Cardiac atrium fibroblast (primary cell): ENCODE measurements around the gene CMTM1. TPM values are rescaled to one million over a fixed set of nuclear protein-coding genes. Genes with fewer than 3 reads are reported as not detected.

Experiments used
- total RNA-seq: library from RNA; depleted of rRNA; stranded (reverse); fragments of >200 nt; gene quantifications from 2 replicates; pipeline ENCODE4 v1.2.3, GENCODE V29; 2015

Gene CMTM1, protein sequence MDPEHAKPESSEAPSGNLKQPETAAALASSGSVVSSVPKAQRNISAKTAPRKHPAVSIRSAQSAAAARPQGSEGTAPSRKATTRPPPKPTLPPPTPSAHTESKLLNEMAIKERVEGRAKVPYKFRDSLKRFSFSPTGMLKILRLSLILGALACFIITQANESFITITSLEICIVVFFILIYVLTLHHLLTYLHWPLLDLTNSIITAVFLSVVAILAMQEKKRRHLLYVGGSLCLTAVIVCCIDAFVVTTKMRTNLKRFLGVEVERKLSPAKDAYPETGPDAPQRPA
- 2.9 TPM in 1 of 2 replicates, not detected in the other for total RNA-seq

DNA sequence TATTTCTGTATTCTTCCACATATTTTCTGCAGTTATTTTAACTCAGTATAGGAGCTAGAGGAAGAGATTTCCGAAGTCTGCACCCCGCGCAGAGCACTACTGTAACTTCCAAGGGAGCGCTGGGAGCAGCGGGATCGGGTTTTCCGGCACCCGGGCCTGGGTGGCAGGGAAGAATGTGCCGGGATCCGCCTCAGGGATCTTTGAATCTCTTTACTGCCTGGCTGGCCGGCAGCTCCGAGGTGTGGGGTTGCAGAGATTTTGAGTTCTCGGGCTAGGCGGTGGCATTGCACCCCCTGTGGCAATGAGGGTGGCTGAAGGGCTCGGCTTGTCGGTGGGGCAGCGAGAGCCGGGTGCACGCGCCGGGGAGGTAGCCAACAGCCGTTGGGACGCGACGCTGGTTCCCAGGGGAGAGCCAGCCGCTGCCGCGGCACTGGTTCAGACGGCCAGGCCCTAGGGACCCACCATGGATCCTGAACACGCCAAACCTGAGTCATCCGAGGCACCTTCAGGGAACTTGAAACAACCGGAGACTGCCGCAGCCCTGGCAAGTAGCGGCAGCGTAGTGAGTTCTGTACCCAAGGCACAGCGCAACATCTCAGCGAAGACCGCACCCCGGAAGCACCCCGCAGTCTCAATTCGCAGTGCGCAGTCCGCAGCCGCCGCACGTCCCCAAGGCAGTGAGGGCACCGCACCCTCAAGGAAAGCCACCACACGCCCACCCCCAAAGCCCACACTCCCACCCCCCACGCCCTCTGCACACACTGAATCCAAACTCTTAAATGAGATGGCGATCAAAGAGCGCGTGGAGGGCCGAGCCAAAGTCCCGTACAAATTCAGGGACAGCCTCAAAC, at the start of gene CMTM1:
TSS of gene CMTM1 (plus strand) at position 389 of the 851 bp plus-strand sequence. CDS start at position 464, 75 bp downstream.

DNA sequence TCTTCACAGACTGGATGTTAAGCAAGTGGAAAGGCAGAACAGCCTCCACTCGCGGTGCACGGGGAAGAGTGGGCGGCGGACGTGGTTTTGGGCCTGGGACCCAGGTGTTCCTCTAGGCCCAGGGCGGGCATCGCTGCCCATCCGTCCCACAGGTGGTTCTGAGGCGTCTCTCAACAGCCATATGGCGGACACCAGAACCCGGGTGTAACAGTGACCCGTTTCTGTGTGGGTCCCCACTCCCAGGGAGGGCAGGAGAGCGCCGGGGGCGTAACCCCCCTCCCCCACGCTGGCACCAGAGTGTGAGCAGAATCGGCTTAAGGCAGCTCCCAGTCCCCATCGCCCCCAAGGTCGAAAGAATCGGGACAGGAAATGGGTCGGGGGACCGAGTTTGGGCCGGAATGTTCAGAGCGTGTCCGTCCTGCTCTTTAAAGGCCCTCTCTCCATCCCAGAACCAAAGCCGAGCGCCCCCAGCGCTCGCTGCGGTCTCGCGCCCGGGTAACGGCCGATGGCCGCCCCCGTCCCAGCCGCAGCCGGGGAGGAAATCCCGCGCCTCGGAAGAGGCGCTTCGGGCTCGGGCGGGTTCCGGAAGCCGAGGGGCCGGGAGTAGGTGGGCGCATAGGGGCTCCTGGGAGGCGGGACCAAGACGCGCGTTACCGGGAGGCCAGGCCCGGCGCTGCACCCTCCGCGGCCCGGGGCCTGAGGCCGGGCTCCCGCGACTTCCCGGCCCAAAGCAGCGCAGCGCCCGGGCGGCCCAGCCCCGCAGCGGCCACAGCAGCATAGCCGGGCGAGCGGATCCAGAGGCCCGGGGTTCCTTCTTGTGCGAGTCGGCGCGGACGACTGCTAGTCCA, 16.7 kb upstream of the CMTM1 start, which contains the start of gene TK2:
TSS of gene TK2 (minus strand) at position 839 of the 848 bp plus-strand sequence. CDS start at position 778, 61 bp downstream.

DNA sequence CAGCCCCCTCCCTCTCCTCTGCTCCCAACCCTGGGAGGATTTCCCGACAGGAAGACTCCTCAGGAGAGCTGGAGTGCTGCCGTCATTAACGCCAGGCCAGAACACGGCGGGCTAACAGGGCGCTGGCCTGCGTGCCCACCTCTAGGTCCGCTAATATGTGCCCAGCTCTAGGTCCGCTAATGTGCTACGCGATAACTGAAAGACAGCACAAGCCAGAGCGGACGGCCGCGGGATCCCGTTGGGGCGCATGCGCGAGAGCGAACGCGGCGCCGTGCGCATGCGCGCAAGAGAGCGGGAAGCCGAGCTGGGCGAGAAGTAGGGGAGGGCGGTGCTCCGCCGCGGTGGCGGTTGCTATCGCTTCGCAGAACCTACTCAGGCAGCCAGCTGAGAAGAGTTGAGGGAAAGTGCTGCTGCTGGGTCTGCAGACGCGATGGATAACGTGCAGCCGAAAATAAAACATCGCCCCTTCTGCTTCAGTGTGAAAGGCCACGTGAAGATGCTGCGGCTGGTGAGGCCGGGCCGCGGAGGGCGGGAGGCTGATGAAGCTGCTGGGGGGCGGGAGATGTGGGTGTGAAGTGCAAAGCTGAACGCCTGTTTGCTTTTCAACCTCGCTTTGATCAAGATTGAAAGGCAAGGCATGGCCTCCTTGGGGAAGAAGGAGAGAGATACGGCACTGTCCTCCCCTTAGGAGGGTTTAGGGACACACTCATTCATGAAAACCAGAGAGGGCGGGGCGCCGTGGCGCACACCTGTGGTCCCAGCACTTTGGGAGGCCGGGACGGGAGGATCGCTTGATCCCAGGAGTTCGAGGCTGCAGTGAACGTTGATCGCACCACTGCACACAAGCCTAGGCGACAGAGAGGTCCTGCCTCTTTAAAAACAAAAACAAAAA, 13.7 kb upstream of the CMTM1 start, which contains the start of gene CKLF:
TSS of gene CKLF (plus strand) at position 291 of the 892 bp plus-strand sequence. CDS start at position 431, 140 bp downstream.

DNA sequence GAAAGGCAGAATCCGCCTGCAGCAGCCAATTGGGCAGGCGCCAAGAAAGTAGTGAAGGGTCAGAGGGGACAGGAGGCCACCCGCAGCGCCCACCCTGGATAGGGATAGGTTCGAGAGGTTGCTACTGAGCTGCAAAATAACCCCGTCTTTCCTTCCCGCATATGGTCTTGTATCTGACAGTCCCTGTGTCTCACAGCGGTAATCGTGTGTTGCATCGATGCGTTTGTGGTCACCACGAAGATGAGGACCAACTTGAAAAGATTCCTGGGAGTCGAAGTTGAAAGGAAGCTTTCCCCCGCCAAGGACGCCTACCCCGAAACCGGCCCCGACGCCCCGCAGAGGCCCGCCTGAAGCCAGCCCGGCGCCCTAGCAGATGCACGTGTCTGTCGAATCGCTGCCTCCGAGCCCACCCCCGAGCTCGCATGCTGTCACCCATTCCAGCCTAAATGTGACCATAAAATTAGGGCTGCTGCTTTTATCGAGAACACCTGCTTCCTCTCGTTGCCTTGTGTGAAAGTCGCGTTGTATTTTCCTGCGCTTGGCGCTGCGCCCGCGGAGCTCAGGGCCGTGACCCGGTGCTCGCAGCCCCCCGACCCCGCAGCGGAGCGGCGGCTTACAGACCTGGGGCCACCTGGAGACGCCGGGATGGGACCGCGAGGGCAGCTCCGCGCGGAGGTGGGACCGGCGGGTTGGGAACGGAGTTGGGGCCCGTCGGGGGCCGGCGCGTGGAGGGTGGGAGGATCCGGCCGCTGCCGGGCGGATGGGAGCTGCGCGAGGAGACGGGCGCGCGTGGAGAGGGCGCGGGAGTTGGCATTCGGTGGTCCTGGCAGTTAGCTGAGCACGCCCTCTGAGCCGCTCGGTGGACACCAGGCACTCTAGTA, 12.7 kb downstream of the CMTM1 start, which contains the start of gene CMTM2:
TSS of gene CMTM2 (plus strand) at position 813 of the 881 bp plus-strand sequence. CDS start 145 bp downstream, outside the sequence.

GRCh38 chr16:66604376-66605176, 38.3 kb downstream of the CMTM1 start, which contains the start of gene CMTM3:
Gene CMTM3, plus strand, starts transcription at chr16:66604704. Its CDS starts 102 bp downstream, at chr16:66604806.

Other genes starting within 250 kb of the CMTM1 start
- 24.6 and 30.6 TPM in 2 replicates for gene CDH5, start 199.7 kb upstream of the CMTM1 start, total RNA-seq
- gene BEAN1, start 139.1 kb upstream of the CMTM1 start, total RNA-seq: 0.49 and 5.6 TPM in 2 replicates
- gene TK2, start 16.3 kb upstream of the CMTM1 start, total RNA-seq: 34.1 and 45.0 TPM in 2 replicates
- 45.5 and 65.1 TPM in 2 replicates for gene CKLF, start 13.9 kb upstream of the CMTM1 start, total RNA-seq
- not detected in 2 replicates for gene CMTM2, start 13.0 kb downstream of the CMTM1 start, total RNA-seq
- 21.5 and 30.7 TPM in 2 replicates for gene CMTM3, start 38.3 kb downstream of the CMTM1 start, total RNA-seq
- gene CMTM4, start 130.3 kb downstream of the CMTM1 start, total RNA-seq: 10.2 and 10.5 TPM in 2 replicates
- 75.5 and 84.9 TPM in 2 replicates for gene DYNC1LI2, start 185.2 kb downstream of the CMTM1 start, total RNA-seq
- not detected in 2 replicates for gene TERB1, start 235.1 kb downstream of the CMTM1 start, total RNA-seq